Measurements from ENCODE around the gene CALHM4.

CALHM4 gene

DNA sequence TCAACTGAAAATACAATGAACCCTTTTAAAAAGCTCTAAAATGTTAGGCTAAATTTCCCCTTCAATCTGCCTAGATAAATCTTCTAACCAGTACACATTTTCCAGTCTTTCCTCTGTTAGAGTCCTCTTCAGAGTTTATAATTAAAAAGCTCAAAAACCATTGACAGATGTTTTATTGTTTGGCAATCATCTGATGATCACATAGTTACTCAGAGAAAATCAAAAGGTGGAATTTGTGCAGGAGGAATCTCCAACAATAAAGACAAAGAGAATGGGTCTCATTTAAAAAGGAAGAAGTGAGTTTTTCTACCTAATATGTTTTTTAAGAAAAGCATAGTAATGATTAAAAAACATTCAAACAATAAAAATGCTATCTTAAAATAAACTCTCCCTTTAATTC, 11.1 kb upstream of the CALHM4 start:
- Histone ChIP-seq H3K36me3 (ENCODE audit: control insufficient read depth, insufficient read depth, low read length) (no peaks in the 10 kb centered on the region), H3K27me3 (replicated peaks; ENCODE audit: control insufficient read depth, insufficient read depth, low read length) (no peaks in the 10 kb centered on the region; the same call in 1 of the 2 replicates), H3K4me3 (replicated peaks; ENCODE audit: low read depth, low read length) (no peak overlapping the region)
- TF ChIP-seq, protein P1, sequence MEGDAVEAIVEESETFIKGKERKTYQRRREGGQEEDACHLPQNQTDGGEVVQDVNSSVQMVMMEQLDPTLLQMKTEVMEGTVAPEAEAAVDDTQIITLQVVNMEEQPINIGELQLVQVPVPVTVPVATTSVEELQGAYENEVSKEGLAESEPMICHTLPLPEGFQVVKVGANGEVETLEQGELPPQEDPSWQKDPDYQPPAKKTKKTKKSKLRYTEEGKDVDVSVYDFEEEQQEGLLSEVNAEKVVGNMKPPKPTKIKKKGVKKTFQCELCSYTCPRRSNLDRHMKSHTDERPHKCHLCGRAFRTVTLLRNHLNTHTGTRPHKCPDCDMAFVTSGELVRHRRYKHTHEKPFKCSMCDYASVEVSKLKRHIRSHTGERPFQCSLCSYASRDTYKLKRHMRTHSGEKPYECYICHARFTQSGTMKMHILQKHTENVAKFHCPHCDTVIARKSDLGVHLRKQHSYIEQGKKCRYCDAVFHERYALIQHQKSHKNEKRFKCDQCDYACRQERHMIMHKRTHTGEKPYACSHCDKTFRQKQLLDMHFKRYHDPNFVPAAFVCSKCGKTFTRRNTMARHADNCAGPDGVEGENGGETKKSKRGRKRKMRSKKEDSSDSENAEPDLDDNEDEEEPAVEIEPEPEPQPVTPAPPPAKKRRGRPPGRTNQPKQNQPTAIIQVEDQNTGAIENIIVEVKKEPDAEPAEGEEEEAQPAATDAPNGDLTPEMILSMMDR (IDR thresholded peaks at IDR 0.05; ENCODE audit: insufficient read depth, low read length, poor library complexity, severe bottlenecking): no peak
- DNase-seq (ENCODE audit: extremely low read depth, insufficient read length): no peak

DNA sequence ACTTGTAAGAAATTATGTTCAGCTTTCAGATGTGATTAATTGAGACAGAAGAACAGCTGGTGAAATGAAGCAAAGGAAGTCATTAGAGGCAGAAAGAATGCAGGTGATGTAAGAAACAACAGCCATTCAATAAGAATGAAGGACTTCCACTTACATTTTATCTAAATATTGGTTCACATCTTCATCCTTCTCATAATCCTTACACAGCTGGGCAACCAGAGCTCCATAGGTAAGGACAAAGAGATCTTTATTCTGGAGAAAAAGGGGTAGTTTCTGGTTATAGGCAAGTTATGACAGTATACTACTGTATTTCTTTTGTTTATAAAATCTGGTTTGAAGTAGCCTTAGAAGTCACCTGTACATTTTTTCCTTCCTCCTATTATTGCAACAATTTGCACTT, 10.4 kb upstream of the CALHM4 start:
- H3K4me3 ChIP-seq (replicated peaks; ENCODE audit: low read depth, low read length): no peak overlapping the region
- TF ChIP-seq, protein P1 (IDR thresholded peaks at IDR 0.05; ENCODE audit: insufficient read depth, low read length, poor library complexity, severe bottlenecking): no peak
- H3K36me3 ChIP-seq (ENCODE audit: control insufficient read depth, insufficient read depth, low read length): no peaks in the 10 kb centered on the region
- no peaks in the 10 kb centered on the region; the same call in 1 of the 2 replicates for H3K27me3 ChIP-seq (replicated peaks; ENCODE audit: control insufficient read depth, insufficient read depth, low read length)
- no peak for DNase-seq (ENCODE audit: extremely low read depth, insufficient read length)

DNA sequence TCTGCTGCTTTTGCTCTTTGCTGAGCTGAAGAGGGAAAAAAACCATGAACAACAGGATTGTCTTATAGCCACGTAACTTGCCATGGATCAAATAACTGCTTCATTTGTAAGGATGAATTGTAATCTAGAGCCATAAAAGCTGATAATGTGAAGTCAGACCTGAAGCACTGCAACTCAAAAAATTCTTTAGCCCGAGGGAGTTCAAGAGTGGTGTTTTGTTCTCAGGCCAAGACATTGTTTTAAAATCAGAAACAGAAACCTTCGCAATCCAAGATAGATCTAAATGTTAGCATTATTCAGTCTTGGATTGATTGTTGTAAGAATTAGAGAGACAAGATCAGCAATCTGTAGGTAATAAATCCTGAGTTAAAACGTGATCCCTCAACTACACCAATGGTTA, 7.9 kb upstream of the CALHM4 start, which contains the start of gene TRAPPC3L:
Gene TRAPPC3L, minus strand, starts transcription at position 34 of the 400 bp plus-strand sequence. CDS start 170 bp downstream, outside the sequence.
- DNase-seq (ENCODE audit: extremely low read depth, insufficient read length): no peak
- TF ChIP-seq, protein P1 (IDR thresholded peaks at IDR 0.05; ENCODE audit: insufficient read depth, low read length, poor library complexity, severe bottlenecking): no peak
- Histone ChIP-seq H3K27me3 (replicated peaks; ENCODE audit: control insufficient read depth, insufficient read depth, low read length) (no peaks in the 10 kb centered on the region; the same call in 1 of the 2 replicates), H3K4me3 (replicated peaks; ENCODE audit: low read depth, low read length) (no peak within 1 kb of the TSS), H3K36me3 (ENCODE audit: control insufficient read depth, insufficient read depth, low read length) (no peaks in the 10 kb centered on the region)

- Histone ChIP-seq H3K27me3 (replicated peaks; ENCODE audit: control insufficient read depth, insufficient read depth, low read length) (no peaks in the 10 kb centered on the region), H3K4me3 (replicated peaks; ENCODE audit: low read depth, low read length) (no peak overlapping the region), H3K36me3 (ENCODE audit: control insufficient read depth, insufficient read depth, low read length) (no peaks in the 10 kb centered on the region)
- no peak for DNase-seq (ENCODE audit: extremely low read depth, insufficient read length)
- TF ChIP-seq, protein P1 (IDR thresholded peaks at IDR 0.05; ENCODE audit: insufficient read depth, low read length, poor library complexity, severe bottlenecking): no peak
Measured at GRCh38 chr6:116547358-116547757, 6.2 kb upstream of the CALHM4 start.

- TF ChIP-seq, protein P1 (IDR thresholded peaks at IDR 0.05; ENCODE audit: insufficient read depth, low read length, poor library complexity, severe bottlenecking): no peak
- no peak for DNase-seq (ENCODE audit: extremely low read depth, insufficient read length)
- Histone ChIP-seq H3K4me3 (replicated peaks; ENCODE audit: low read depth, low read length) (no peak overlapping the region), H3K27me3 (replicated peaks; ENCODE audit: control insufficient read depth, insufficient read depth, low read length) (no peaks in the 10 kb centered on the region), H3K36me3 (ENCODE audit: control insufficient read depth, insufficient read depth, low read length) (no peaks in the 10 kb centered on the region)
Measured at GRCh38 chr6:116550796-116551195, 2.8 kb upstream of the CALHM4 start.

DNA sequence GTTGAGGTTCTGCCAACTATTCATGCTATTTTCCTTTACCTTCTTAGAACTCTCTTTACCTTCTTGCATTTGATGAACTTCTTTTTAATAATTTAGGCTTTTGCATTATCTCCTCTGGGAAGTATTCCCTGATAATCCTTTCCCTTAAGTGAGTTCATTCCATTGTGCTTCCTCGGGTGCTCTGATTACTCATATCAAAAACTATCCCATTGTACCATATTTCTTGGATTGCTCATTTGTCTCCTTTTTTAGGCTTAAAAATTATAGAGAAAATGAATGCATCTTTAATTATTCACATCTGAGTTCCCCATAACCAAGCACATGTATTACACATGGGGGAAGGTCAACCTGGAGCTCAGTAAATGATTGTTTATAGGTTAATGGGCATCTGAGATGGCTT, 2.5 kb downstream of the CALHM4 start:
- DNase-seq (ENCODE audit: extremely low read depth, insufficient read length): no peak
- Histone ChIP-seq H3K27me3 (replicated peaks; ENCODE audit: control insufficient read depth, insufficient read depth, low read length) (no peaks in the 10 kb centered on the region), H3K4me3 (replicated peaks; ENCODE audit: low read depth, low read length) (no peak overlapping the region), H3K36me3 (ENCODE audit: control insufficient read depth, insufficient read depth, low read length) (no peaks in the 10 kb centered on the region)
- TF ChIP-seq, protein P1 (IDR thresholded peaks at IDR 0.05; ENCODE audit: insufficient read depth, low read length, poor library complexity, severe bottlenecking): no peak
